ENCODE data around the gene MASP2.
A peak's percentile ranks its signal among the peaks of the same experiment; 100 is the strongest.
"Not testable (repeated sequence)": the region's sequence is repeated elsewhere in the genome, so short reads cannot be mapped to it uniquely, and the experiment has no call there.

Gene MASP2

GRCh38 chr1:11052839-11053757, 6.1 kb upstream of the MASP2 start:
- DNase-seq (ENCODE audit: low read depth), result peak; percentile 34
- TF ChIP-seq, protein P1, sequence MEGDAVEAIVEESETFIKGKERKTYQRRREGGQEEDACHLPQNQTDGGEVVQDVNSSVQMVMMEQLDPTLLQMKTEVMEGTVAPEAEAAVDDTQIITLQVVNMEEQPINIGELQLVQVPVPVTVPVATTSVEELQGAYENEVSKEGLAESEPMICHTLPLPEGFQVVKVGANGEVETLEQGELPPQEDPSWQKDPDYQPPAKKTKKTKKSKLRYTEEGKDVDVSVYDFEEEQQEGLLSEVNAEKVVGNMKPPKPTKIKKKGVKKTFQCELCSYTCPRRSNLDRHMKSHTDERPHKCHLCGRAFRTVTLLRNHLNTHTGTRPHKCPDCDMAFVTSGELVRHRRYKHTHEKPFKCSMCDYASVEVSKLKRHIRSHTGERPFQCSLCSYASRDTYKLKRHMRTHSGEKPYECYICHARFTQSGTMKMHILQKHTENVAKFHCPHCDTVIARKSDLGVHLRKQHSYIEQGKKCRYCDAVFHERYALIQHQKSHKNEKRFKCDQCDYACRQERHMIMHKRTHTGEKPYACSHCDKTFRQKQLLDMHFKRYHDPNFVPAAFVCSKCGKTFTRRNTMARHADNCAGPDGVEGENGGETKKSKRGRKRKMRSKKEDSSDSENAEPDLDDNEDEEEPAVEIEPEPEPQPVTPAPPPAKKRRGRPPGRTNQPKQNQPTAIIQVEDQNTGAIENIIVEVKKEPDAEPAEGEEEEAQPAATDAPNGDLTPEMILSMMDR (conservative IDR thresholded peaks at IDR 0.05; ENCODE audit: control insufficient read depth, insufficient read depth, low read depth, low read length), result no peak
- H3K4me3 ChIP-seq (ENCODE audit: control insufficient read depth, low read depth, low read length), result no peak overlapping the region

- peak; percentile 22 for DNase-seq (ENCODE audit: low read depth)
- TF ChIP-seq, protein P1 (conservative IDR thresholded peaks at IDR 0.05; ENCODE audit: control insufficient read depth, insufficient read depth, low read depth, low read length), result no peak
- H3K4me3 ChIP-seq (ENCODE audit: control insufficient read depth, low read depth, low read length), result no peak overlapping the region
Measured at GRCh38 chr1:11051781-11052511, 4.9 kb upstream of the MASP2 start.

- DNase-seq (ENCODE audit: low read depth); H3K4me3 ChIP-seq (ENCODE audit: control insufficient read depth, low read depth, low read length): not testable (repeated sequence)
Measured at GRCh38 chr1:11051121-11051520, 4.1 kb upstream of the MASP2 start.

DNA sequence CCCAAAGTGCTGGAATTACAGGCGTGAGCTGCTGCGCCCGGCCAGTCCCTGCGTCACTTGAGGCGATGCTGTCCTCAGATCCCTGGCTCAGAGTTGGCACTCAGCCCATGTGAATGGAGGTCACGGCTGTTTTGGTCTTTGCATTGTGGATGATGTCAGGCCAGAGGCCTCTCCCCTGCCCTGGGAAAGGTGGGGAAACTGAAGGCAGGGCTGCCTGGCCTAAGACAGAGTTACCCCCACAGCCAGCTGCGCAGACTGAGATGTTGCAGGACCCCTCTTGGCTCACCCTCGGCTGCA, 821 bp downstream of the MASP2 start:
- no peak overlapping the region for H3K4me3 ChIP-seq (ENCODE audit: control insufficient read depth, low read depth, low read length)
- no peak for DNase-seq (ENCODE audit: low read depth)
- TF ChIP-seq, protein P1 (conservative IDR thresholded peaks at IDR 0.05; ENCODE audit: control insufficient read depth, insufficient read depth, low read depth, low read length), result no peak

DNA sequence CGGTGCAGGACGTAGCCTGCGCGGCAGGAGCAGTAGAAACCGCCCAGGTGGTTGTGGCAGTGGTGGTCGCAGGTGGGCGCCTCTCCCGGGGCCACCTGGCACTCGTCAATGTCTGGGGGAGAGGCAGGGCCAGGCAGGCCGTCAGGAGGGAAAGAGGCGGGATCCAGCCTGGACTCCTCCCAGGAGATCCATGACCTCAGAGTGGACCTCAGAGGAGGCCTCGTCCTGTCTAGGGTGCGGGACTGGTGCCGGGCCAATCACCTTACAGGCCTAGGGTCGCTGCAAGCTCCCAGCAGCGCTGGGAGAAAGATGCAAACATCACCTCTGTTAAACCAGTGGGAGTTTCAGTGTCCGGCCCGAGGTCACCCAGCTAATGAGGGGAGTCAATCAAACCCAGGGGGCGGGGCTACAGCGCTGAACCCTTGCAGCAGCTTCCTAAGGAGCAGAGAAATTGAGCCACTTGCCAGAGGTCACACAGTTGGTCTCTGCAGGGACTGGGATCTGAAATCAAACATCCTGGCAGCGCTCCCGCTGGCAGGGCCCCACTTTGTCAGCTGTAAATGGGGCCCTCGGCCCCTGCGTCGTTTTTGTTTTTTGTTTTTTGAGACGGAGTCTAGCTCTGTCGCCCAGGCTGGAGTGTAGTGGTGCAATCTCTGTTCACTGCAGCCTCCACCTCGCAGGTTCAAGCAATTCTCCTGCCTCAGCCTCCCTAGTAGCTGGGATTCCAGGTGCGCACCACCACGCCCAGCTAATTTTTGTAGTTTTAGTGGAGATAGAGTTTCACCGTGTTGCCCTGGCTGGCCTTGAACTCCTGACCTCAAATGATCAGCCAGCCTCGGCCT, 1.4 kb downstream of the MASP2 start:
- no peak for DNase-seq (ENCODE audit: low read depth)
- TF ChIP-seq, protein P1 (conservative IDR thresholded peaks at IDR 0.05; ENCODE audit: control insufficient read depth, insufficient read depth, low read depth, low read length), result no peak
- H3K4me3 ChIP-seq (ENCODE audit: control insufficient read depth, low read depth, low read length), result no peak overlapping the region

GRCh38 chr1:11044849-11045427, 2.1 kb downstream of the MASP2 start:
- no peak for DNase-seq (ENCODE audit: low read depth)
- H3K4me3 ChIP-seq (ENCODE audit: control insufficient read depth, low read depth, low read length), result no peak overlapping the region
- TF ChIP-seq, protein P1 (conservative IDR thresholded peaks at IDR 0.05; ENCODE audit: control insufficient read depth, insufficient read depth, low read depth, low read length), result no peak
